ENCODE measurements around the gene VASP. TPM values are rescaled to one million over a fixed set of nuclear protein-coding genes. Genes with fewer than 3 reads are reported as not detected.

The VASP gene
- polyA plus RNA-seq, 4 donors: 41.8 to 58.4 (median 53.4) TPM

DNA sequence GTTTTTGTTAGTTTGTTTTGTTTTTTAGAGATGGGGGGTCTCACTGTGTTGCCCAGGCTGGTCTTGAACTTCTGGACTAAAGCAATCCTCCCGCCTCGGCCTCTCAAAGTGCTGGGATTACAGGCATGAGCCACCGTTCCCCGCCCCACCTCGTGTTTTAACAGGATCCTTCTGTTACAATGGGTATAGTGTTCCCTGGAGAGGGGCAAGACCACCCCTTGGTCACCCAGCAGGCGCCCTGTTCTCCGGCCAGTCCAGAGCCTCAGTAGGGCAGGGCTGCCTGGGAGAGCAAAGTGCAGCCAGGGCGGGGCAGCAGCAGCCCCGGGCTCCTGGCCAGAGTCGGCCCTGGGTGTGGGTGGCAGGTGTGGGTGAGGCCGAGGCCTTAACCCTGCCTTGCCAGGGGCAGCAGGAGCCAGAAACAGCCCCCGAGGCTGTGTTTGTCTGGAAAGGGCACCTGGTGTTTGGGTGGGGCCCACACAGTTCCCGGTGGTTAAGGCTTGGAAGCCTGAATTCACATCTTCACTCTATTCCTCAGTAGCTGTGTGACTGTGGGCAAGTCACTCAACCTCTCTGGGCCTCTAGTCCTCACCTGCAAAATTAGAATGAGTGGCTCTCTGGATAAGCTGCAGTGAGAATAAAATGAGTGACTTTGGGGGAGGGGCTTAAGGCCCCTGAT lies 7.2 kb downstream of the VASP start:
- no peak for DNase-seq (ENCODE audit: low read depth in 4 of 4, low spot score in 3 of 4)

DNA sequence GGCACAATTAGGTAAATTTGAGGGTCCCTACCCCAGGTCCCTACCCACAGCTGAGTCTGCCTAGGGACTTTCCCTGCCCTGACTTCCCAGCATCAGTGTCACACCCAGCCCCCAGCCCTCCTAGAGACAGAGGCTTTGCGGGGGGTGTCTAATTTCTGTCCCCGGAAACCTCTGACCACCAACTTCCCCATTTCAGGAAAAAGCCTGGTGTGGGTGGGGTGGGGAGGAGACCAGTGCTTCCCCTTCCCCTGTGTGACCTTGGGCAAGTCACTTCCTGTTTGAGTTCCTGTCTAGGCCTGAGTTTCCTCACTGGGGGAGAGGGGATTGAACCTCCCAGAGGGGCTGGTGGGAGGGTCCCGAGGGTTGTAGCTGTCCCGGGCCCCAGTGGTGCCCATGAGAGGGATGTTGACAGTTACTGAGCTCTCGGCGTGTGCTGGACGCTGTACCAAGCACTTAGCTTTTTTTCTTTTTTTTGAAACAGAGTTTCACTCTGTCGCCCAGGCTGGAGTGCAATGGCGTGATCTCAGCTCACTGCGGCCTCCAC lies 7.9 kb downstream of the VASP start:
- no peak for DNase-seq (ENCODE audit: low read depth in 4 of 4, low spot score in 3 of 4)

DNA sequence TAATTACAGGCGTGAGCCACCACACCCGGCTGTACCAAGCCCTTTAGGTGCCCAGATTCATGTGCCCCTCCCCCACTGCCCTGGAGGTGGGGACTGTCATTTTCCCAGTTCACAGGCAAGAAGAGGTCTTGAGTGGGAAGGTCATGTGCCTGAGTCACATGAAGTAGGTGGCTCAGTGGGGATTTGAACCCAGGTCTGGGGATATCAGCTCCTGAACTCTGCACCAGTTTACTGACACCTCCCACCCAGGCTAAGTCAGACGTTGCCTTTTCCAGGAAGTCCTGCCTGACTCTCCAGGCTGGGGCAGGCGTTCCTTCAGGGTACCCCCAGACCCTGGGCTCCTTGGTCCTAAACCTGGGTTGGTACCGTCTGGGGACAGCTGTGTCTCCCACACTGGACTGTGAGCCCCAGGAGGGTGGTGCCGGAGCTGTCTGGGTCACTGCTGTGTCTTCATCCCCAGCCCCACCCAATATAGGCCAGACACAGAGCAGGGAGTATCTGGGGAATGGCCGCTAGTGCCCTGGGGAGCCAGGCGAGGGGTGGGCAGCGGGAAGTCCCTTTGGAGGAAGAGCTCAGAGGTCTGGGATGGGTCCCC lies 8.6 kb downstream of the VASP start:
- no peak for DNase-seq (ENCODE audit: low read depth in 4 of 4, low spot score in 3 of 4)

DNA sequence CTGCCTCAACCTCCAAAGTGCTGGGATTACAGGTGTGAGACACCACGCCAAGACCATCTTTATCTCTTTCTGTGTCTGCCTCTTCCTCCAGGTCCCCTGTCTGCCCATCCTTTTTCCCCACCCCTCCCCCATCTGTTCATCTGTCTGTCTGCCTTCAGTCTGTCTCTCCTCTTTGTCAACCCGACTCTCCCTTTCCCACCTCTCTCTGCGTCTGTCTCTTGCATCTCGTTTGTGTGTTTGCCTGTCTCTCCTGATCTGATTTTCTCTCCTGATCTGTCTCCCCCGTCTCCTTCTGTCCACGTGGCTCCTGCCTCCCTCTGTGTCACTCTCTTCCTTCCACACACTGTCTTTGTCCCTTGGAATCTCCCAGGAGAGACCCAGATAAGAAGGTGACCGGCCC lies 10.0 kb downstream of the VASP start:
- DNase-seq (ENCODE audit: low read depth in 4 of 4, low spot score in 3 of 4): no peak

DNA sequence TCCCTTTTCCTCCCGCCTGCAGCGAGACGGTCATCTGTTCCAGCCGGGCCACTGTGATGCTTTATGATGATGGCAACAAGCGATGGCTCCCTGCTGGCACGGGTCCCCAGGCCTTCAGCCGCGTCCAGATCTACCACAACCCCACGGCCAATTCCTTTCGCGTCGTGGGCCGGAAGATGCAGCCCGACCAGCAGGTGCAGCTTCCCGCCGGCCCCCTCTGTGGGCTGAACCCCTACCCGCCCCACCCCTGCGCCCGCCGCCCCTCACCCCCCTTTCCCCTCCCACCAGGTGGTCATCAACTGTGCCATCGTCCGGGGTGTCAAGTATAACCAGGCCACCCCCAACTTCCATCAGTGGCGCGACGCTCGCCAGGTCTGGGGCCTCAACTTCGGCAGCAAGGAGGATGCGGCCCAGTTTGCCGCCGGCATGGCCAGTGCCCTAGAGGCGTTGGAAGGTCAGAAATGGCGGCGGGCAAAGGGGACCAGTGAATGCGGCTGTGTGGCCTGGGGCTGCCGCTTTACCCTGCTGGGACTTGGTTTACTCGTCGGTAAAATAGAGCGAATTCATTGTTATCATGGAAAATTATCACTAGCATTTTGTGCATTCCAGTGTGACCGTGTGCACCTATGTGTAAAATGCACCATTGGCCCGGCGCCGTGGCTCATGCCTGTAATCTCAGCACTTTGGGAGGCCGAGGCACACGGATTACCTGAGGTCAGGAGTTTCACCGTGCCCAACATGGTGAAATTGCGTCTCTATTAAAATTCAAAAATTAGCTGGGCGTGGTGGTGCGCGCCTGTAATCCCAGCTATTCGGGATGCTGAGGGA lies 10.6 kb downstream of the VASP start:
- DNase-seq (ENCODE audit: low read depth in 4 of 4, low spot score in 3 of 4): no peak

DNA sequence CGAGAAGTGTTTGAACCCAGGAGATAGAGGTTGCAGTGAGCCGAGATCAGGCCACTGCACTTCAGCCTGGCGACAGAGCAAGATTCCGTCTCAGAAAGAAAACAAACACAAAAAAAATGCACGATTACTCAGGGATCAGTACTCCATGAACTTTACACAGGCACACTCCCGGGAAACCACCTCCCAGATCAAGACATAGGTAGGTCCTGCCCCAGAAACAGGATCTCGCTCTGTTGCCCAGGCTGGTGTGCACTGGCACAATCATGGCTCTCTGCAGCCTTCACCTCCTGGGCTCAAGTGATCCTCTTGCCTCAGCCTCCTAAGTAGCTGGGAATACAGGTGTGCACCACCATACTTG lies 11.2 kb downstream of the VASP start:
- DNase-seq (ENCODE audit: low read depth in 4 of 4, low spot score in 3 of 4): no peak

DNA sequence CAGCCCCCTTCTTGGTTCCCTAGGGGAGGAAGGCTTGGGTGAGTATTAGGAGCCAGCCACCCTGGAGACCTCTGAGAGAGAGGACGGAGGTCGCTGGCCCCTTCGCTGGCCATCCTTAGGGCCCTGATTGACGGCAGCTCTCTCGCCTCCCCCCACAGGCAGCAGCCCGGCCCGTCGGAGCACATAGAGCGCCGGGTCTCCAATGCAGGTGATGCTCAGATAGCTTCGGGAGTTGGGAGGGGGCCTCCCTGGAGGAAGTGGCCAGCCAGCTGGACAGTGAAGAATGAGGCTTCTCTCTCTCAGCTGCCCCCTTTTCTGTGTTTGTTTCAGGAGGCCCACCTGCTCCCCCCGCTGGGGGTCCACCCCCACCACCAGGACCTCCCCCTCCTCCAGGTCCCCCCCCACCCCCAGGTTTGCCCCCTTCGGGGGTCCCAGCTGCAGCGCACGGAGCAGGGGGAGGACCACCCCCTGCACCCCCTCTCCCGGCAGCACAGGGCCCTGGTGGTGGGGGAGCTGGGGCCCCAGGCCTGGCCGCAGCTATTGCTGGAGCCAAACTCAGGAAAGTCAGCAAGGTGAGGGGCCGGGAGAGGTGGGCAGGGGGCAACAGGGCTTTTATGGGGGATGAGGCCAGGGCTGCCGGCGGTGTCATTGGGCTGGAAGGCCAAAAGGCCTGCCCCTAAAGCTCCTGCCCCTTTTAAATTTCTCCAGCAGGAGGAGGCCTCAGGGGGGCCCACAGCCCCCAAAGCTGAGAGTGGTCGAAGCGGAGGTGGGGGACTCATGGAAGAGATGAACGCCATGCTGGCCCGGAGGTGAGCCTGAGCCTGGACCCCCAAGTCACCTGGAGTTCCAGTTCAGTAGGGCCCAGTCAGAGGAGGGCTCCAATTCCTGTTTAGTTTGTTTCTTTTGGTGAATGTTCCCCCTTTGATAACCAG lies 15.0 kb downstream of the VASP start:
- DNase-seq (ENCODE audit: low read depth in 4 of 4, low spot score in 3 of 4): no peak

DNA sequence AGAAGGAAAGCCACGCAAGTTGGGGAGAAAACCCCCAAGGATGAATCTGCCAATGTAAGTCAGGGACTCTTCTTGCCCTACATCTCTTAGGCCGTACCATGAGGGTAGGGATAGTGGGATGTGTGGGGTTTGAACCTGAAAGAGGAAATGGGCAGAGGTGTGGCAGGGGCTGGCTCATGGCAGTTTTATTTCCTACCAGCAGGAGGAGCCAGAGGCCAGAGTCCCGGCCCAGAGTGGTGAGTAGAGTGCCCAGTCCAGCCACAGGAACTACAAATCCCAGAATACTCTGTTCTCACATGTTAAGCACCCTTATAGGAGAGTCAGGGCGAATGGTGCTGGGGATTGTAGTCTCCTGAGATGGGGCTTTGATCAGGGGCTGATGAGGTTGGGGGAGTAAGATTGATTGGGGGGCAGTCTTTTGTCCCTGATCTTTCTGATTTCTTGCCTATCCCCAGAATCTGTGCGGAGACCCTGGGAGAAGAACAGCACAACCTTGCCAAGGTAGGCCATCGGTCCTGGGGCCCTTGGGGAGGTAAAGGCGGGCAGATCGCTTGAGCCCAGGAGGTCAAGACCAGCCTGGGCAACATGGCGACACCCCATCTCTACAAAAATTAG lies 16.5 kb downstream of the VASP start:
- DNase-seq (ENCODE audit: low read depth in 4 of 4, low spot score in 3 of 4): peak in 3 of 4 donors; percentile 67 to 84 (median 76)

DNA sequence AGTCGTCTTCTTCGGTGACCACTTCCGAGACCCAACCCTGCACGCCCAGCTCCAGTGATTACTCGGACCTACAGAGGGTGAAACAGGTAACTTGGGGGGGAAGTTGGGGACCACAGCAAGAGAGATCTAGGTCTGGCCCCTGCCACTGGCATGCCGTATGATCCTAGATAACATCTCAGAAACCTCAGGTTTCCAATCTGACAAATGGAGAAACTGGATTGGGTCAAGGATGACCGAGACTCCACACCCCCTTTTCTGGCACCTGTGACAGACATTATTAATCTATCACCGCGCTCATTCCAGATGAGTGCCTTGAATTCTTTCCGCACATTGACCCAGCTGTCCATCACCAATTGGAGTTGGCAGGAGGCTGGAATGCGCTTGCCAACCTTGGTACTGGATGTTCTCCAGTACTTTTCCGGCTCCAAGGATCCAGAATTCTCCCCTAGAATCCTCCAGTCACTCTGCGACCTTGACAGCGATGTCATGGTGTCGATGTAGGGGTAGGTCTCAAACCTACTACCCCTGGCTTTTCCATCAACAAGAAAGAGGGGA lies 17.4 kb downstream of the VASP start:
- DNase-seq (ENCODE audit: low read depth in 4 of 4, low spot score in 3 of 4): no peak

DNA sequence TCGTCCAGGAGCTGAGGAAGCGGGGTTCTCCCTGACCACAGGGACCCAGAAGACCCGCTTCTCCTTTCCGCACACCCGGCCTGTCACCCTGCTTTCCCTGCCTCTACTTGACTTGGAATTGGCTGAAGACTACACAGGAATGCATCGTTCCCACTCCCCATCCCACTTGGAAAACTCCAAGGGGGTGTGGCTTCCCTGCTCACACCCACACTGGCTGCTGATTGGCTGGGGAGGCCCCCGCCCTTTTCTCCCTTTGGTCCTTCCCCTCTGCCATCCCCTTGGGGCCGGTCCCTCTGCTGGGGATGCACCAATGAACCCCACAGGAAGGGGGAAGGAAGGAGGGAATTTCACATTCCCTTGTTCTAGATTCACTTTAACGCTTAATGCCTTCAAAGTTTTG lies 18.9 kb downstream of the VASP start:
- DNase-seq (ENCODE audit: low read depth in 4 of 4, low spot score in 3 of 4): no peak

DNA sequence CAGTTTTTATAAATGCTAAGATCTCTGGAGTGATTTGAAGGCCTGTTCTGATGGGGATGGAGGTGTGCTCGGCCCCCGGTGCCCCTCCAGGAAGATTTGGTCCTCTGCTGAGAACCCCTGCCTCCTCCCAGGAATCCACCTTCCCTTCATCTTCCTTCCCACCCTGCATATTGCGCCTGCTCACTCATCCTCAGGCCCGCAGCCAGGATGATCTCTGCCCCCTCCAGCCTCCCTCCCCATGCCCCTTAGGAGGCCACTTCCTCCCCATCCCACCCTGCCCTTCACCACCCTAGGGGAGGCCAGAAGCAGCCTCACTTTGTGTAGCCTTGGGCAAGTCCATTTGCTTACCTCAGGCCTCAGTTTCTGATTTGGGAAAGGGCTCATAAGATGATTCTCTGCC lies 19.7 kb downstream of the VASP start:
- DNase-seq (ENCODE audit: low read depth in 4 of 4, low spot score in 3 of 4): no peak

DNA sequence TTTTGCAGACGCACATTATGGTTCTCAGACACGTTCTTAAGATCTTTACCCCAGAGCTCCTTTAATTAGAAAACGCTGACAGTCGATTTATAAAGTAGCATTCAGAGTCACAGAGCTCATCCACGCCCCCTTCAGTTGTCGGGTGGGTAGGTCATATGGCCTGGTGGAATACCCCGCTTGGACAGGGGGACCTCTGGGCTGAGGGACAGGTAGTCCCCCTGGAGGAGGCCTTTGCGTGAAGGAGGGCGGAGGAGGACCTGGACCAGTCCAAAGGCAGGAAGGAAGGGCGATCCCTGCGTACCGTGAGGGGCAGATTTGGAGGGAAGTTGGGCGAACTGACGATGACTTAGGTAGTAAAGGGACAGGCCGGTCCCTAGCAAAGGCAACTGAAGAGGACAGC lies 20.5 kb downstream of the VASP start:
- no peak for DNase-seq (ENCODE audit: low read depth in 4 of 4, low spot score in 3 of 4)

DNA sequence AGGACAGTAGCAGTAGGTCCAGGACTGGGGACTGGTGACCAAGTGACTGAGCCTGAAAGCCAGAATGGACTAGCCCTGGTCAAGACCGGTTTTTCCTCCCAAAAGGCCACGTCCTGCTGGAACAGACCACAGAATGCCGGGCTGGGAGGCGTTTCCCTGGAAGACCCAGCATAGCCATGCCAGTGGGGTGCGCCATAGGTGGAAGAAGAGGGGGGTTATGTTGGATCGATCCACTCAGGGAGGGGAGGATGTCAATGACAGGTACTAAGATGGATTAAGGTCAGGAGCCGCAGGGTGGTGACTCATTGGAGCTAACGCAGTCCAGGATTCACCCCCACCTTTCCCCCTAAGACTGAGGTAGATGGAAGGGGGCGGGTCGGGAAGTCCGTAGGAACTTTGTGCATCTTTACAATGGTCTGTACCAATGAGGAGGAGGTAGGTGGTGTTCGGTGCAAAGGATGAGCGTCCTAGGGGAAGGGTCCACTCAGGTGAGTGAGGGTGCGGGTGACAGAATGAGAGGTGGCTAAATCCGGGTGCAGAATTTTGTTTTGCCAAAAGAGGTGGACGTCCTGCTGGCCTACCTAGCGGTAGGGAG lies 21.0 kb downstream of the VASP start:
- DNase-seq (ENCODE audit: low read depth in 4 of 4, low spot score in 3 of 4): no peak

DNA sequence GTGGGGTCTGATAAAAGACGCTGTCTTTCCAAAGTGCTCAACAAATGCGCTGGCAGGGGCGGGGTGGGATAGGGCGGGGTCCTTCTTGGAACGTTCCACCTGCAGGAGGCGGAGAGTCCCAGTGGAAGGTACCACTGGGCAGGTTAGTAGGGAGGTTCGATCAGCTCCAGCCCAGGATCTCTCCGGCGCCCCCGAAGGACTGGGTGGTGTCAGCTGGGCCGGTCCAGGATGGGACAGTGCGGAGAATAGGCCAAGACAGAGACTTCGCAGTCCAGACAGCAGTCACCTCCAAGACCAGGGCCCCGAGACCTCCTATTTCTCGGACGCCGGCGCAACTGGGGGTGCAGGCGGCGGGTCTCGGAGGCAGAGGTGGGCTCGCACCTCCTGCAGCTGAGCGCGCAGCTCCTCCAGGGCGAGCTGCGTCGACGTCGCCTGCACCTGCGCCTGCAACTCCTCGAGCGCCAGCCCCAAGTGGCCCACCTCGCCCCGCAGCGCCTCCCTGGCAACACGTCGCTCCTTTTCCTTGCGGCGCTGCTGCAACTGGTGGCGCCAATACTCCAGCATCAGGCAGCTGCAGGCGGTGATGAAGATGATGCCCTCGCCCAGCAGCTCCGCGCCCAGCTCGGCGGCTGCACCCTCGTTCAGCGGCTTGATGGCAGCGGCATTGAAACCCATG lies 21.6 kb downstream of the VASP start:
- no peak for DNase-seq (ENCODE audit: low read depth in 4 of 4, low spot score in 3 of 4)

DNA sequence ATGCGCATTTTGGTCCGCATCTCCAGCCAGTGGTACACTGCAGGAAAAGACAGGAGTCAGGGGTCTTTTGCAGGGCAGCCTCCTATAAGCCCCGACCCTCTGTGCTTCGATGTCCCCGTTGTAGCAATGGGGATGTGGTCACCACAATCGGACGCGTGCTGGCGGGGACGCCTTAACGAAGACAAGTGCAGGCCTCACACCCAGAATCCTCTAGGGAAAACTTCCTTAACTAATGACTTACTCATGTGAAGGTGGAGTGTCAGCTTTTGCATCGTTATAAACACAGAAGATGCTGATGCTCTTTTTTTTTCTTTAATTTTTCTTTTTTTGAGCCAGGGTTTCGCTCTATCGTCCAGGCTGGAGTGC lies 22.1 kb downstream of the VASP start:
- no peak for DNase-seq (ENCODE audit: low read depth in 4 of 4, low spot score in 3 of 4)

DNA sequence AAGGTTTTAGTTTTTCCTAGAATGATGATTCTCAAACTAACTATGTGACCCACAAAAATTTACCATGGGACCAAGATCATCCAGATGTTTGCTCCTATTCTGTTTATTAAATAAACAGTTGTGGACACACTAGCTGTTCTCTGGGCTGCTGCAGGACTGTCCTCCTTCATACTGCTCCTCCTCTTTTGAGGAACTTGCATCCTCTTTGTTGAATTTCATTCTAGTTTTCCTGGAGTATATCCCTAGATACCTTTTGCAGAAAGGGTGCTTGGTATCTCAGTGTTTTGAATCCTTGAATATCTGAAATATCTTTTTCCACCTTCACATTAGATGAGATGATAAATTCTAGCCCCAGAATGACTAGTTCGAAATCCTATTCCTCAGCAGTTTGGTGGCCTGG lies 24.1 kb downstream of the VASP start:
- no peak for DNase-seq (ENCODE audit: low read depth in 4 of 4, low spot score in 3 of 4)

DNA sequence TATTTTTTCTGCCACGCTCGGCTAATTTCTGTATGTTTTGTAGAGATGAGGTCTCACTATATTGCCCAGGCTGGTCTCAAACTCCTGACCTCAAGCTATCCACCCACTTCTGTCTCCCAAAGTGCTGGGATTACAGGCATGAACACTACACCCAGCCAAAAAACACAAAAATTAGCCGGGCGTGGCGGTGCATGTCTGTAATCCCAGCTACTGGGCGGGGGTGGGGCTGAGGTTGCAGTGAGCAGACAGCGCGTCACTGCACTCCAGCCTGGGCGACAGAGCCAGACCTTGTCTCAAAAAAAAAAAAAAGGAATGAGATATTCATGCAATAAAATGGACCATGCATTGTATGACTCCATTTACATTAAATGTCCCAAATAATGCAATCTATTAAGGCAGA lies 32.2 kb downstream of the VASP start:
- DNase-seq (ENCODE audit: low read depth in 4 of 4, low spot score in 3 of 4): no peak

DNA sequence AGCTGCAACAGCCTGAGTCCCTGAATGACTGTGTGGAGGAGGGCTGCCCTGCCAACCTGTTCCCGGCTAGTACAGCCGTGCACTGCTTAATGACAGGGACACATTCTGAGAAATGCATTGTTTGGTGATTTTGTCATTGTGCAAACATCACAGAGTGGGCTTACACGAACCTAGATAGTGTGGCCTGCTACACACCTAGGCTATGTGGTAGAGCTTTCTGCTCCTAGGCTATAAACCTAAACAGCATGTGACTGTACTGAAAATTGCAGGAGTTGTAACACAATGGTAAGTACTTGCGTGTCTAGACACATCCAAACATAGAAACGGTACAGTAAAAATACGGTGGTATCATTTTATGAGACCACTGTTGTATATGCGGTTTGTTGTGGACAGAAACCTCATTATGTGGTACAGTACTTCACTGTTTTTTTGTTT lies 35.0 kb downstream of the VASP start:
- DNase-seq (ENCODE audit: low read depth in 4 of 4, low spot score in 3 of 4): no peak

DNA sequence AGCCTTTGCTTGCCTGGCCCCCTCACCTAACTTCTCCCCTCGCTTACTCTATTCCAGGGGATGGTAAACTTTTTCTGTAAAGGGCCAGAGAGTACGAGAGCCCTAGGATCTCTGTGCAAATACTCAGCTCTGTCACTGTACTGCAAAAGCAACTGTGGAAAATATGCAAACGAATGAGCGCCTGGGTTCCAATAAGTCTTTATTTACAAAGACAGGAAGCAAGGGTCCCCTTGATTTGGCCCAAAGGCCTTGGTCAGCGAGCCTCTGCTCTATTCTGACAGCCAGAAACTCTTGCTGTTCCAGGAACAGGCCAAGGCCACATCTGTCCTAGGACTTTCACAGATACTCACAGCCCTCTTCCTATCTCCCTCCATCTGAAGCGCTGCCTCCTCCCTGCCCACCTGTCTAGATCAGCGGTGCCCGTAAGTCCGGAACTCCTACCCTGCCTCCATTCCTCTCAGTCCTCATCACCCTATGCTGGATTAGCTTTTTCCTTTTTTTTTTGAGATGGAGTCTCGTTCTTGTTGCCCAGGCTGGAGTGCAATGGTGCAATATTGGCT lies 40.0 kb downstream of the VASP start:
- DNase-seq (ENCODE audit: low read depth in 4 of 4, low spot score in 3 of 4): no peak

Data from left renal pelvis (tissue), 4 donors.